GM21447 (cell line): ENCODE results near the gene TSPYL1.
"Not testable (repeated sequence)": the region's sequence is repeated elsewhere in the genome, so short reads cannot be mapped to it uniquely, and the experiment has no call there.

Experiments used
- ATAC-seq: cut with Tn5 transposase; IDR thresholded peaks from one replicate; pipeline ENCODE4 v1.9.1; 2021; ENCODE audit not compliant: unreplicated experiment

Gene TSPYL1

GRCh38 chr6:116298973-116299372, 19.2 kb upstream of the TSPYL1 start:
- peak; percentile 72 for ATAC-seq

GRCh38 chr6:116298273-116298672, 18.5 kb upstream of the TSPYL1 start:
- ATAC-seq = no peak

- no peak for ATAC-seq
Observed at GRCh38 chr6:116292553-116292952, 12.8 kb upstream of the TSPYL1 start.

- ATAC-seq = no peak
Observed at GRCh38 chr6:116291701-116292396, 12.1 kb upstream of the TSPYL1 start.

- no peak for ATAC-seq
Observed at GRCh38 chr6:116290799-116291198, 11.1 kb upstream of the TSPYL1 start.

- ATAC-seq = no peak
Observed at GRCh38 chr6:116289876-116290275, 10.1 kb upstream of the TSPYL1 start.

- no peak for ATAC-seq
Observed at GRCh38 chr6:116287689-116288282, 8.1 kb upstream of the TSPYL1 start.

GRCh38 chr6:116286773-116287358, 7.1 kb upstream of the TSPYL1 start:
- ATAC-seq = no peak

- not testable (repeated sequence) for ATAC-seq
Observed at GRCh38 chr6:116284984-116285383, 5.3 kb upstream of the TSPYL1 start.

GRCh38 chr6:116283191-116283590, 3.5 kb upstream of the TSPYL1 start:
- no peak for ATAC-seq

- no peak for ATAC-seq
Observed at GRCh38 chr6:116282698-116283097, 3.0 kb upstream of the TSPYL1 start.

GRCh38 chr6:116280933-116281316, 1.2 kb upstream of the TSPYL1 start:
- ATAC-seq = no peak

- ATAC-seq = no peak
Observed at GRCh38 chr6:116280161-116280932, 617 bp upstream of the TSPYL1 start.

- no peak for ATAC-seq
Observed at GRCh38 chr6:116278854-116279231, 887 bp downstream of the TSPYL1 start.

- ATAC-seq = no peak
Observed at GRCh38 chr6:116278481-116278829, 1.3 kb downstream of the TSPYL1 start.

GRCh38 chr6:116277124-116277523, 2.6 kb downstream of the TSPYL1 start:
- ATAC-seq = no peak

GRCh38 chr6:116271149-116271708, 8.5 kb downstream of the TSPYL1 start:
- no peak for ATAC-seq

GRCh38 chr6:116268589-116269293, 11.0 kb downstream of the TSPYL1 start:
- peak; percentile 95 for ATAC-seq

GRCh38 chr6:116267836-116268588, 11.7 kb downstream of the TSPYL1 start:
- ATAC-seq = no peak

- ATAC-seq = no peak
Observed at GRCh38 chr6:116266803-116267202, 12.9 kb downstream of the TSPYL1 start.
